Kidney (tissue), 14 donors: Measurements from ENCODE around the gene TRAP1. TPM values are rescaled to one million over a fixed set of nuclear protein-coding genes. Genes with fewer than 3 reads are reported as not detected.
"Not testable (repeated sequence)": the region's sequence is repeated elsewhere in the genome, so short reads cannot be mapped to it uniquely, and the experiment has no call there.

Experiments used
- DNase-seq, 5 donors: peaks; one replicate each; pipeline ENCODE4 v3.0.0-alpha.2; 2013 to 2020
- FAIRE-seq: peaks from 2 replicates; lab custom pipeline; 2012; peaks lifted over from hg19 to GRCh38; lab: Jason Lieb, UNC
- H3K27ac ChIP-seq, 2 donors: one replicate each; pipeline ENCODE4 v1.7.0; 2013; ENCODE audit warnings: low read depth in 2 of 2, low read length in 2 of 2, inconsistent platforms in 1 of 2
- H3K27me3 ChIP-seq: one replicate; pipeline ENCODE4 v1.7.1; 2013; ENCODE audit warnings: low read length, inconsistent platforms; ENCODE audit not compliant: control insufficient read depth, insufficient read depth
- H3K36me3 ChIP-seq, 3 donors: one replicate each; pipeline versions ENCODE4 v1.7.0 to v1.7.1; 2013; ENCODE audit warnings: low read length in 3 of 3, control low read depth in 1 of 3, inconsistent platforms in 1 of 3; ENCODE audit not compliant: insufficient read depth in 3 of 3, control insufficient read depth in 2 of 3
- H3K4me1 ChIP-seq, 3 donors: one replicate each; pipeline versions ENCODE4 v1.7.0 to v1.7.1; 2013; ENCODE audit warnings: low read length in 3 of 3, inconsistent platforms in 1 of 3, low read depth in 1 of 3; ENCODE audit not compliant: control insufficient read depth in 2 of 3, insufficient read depth in 2 of 3
- H3K4me3 ChIP-seq, 3 donors: one replicate each; pipeline versions ENCODE4 v1.7.0 to v1.8.1; 2013; ENCODE audit warnings: low read length in 3 of 3, control low read depth in 1 of 3, inconsistent platforms in 1 of 3
- H3K9ac ChIP-seq, 3 donors: one replicate each; pipeline versions ENCODE4 v1.7.0 to v1.7.1; 2013; ENCODE audit warnings: low read length in 3 of 3, control low read depth in 1 of 3, inconsistent platforms in 1 of 3
- H3K9me3 ChIP-seq, 3 donors: one replicate each; pipeline versions ENCODE4 v1.7.0 to v1.7.1; 2013; ENCODE audit warnings: low read length in 3 of 3, control low read depth in 1 of 3, inconsistent platforms in 1 of 3; ENCODE audit not compliant: control insufficient read depth in 2 of 3, insufficient read depth in 1 of 3
- intact Hi-C: fragments of 100-400 bp; cut with DNase I; formaldehyde crosslinking; loops from one replicate; pipeline ENCODE4 v1.11.1; 2022
- polyA plus RNA-seq: library from polyadenylated mRNA; stranded (reverse); fragments of 350-450 nt; fragmentation: Illumina TruSeq; extraction: RNeasy Lipid Tissue Mini Kit (QIAGEN cat#74804); gene quantifications from one replicate; pipeline ENCODE4 v1.2.3, GENCODE V29; 2014; ENCODE audit warnings: low read depth, low replicate concordance; ENCODE audit not compliant: insufficient read depth
- total RNA-seq: library from RNA; stranded (reverse); fragmentation: NEBNext Ultra II Directional; extraction: Animal tissue kit (Norgen Biotek cat#: 25700); gene quantifications from one replicate; pipeline ENCODE4 v1.2.1, GENCODE V29; 2021
- TF ChIP-seq, protein P1 (sequence below): IDR thresholded peaks from 3 replicates; pipeline ENCODE4 v1.5.1; 2012; ENCODE audit warnings: mild to moderate bottlenecking, moderate library complexity, borderline replicate concordance; ENCODE audit not compliant: insufficient read depth; ENCODE audit errors: extremely low read depth
- donor health status: control.
- donor health status: control.
- donor health status: control.
- donor health status: control.
- donor health status: control.
- donor health status: DM: yes; HTN: yes; CAD: no.
- donor health status: Normal renal cell carcinoma (clear cell type).

TRAP1 gene
- total and polyA plus RNA-seq, 2 donors from 2014 or later, result 86.3 to 88.8 TPM

GRCh38 chr16:3715430-3715829 lies 1.9 kb downstream of the TRAP1 start:
- Histone ChIP-seq H3K4me1 (peaks cover 0 to 7% (median 5%) of the 10 kb centered on the region in 3 donors), H3K9ac (no peak overlapping the region), H3K9me3 (no peaks in the 10 kb centered on the region), H3K36me3 (peaks cover 0 to 4% (median 0%) of the 10 kb centered on the region in 3 donors), H3K27me3 (no peaks in the 10 kb centered on the region), H3K4me3 (no peak overlapping the region), H3K27ac (no peak overlapping the region)
- FAIRE-seq (no peak), DNase-seq (no peak)
- intact Hi-C loops, result no loop called here
- TF ChIP-seq, protein P1, sequence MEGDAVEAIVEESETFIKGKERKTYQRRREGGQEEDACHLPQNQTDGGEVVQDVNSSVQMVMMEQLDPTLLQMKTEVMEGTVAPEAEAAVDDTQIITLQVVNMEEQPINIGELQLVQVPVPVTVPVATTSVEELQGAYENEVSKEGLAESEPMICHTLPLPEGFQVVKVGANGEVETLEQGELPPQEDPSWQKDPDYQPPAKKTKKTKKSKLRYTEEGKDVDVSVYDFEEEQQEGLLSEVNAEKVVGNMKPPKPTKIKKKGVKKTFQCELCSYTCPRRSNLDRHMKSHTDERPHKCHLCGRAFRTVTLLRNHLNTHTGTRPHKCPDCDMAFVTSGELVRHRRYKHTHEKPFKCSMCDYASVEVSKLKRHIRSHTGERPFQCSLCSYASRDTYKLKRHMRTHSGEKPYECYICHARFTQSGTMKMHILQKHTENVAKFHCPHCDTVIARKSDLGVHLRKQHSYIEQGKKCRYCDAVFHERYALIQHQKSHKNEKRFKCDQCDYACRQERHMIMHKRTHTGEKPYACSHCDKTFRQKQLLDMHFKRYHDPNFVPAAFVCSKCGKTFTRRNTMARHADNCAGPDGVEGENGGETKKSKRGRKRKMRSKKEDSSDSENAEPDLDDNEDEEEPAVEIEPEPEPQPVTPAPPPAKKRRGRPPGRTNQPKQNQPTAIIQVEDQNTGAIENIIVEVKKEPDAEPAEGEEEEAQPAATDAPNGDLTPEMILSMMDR, result no peak

DNA sequence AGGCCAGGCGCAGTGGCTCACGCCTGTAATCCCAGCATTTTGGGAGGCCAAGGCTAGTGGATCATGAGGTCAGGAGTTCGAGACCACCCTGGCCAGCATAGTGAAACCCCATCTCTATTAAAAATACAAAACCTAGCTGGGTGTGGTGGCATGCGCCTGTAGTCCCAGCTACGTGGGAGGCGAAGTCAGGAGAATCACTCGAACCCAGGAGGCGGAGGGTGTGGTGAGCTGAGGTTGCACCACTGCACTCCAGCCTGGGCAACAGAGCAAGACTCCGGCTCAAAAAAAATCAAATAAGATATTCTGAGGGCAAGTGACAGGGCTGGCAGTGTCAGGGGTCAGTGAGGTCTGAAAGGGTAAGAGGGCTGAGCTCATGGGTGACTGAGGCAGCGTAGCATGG lies 2.9 kb downstream of the TRAP1 start:
- DNase-seq, H3K9ac ChIP-seq, H3K9me3 ChIP-seq, H3K4me1 ChIP-seq, H3K27ac ChIP-seq, H3K27me3 ChIP-seq, intact Hi-C loops, H3K36me3 ChIP-seq, H3K4me3 ChIP-seq, FAIRE-seq: not testable (repeated sequence)

DNA sequence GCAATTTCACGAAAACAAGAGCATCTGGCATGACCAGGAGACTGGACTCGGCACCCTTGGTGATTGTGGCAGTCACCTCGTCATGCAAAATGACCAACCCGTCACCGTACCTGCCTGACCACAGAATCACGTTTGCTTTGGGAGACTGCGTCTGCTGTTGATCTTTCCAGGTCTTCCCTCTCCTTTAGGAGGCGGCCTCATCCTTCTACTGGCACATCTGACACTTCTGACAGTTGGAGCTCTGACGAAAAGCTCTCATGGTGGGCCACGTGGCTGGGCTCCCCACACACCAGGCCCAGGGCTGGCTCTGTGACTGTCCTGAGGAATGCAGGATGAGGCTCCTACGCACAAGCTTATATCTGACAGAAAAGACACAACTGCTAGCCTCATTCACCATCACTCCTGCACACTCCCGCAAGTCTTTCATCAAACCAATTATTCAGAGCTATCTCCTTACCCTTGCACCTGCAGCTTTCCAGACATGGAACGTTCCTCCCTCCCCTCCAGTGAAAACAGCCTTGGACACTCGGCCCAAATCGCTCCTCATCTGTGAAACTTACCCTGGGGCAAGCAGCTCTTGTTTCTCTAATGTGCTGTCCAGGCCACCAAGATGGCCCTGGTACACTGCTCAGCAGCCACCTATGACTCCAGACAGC lies 3.6 kb downstream of the TRAP1 start:
- H3K27me3 ChIP-seq, result no peaks in the 10 kb centered on the region
- intact Hi-C loops, result no loop called here
- TF ChIP-seq, protein P1, result no peak
- H3K4me3 ChIP-seq, result no peak overlapping the region
- no peak for FAIRE-seq
- no peaks in the 10 kb centered on the region for H3K9me3 ChIP-seq
- H3K4me1 ChIP-seq, result peaks cover 0 to 7% (median 5%) of the 10 kb centered on the region in 3 donors
- no peak overlapping the region for H3K27ac ChIP-seq
- H3K9ac ChIP-seq, result no peak overlapping the region
- DNase-seq, result no peak
- H3K36me3 ChIP-seq, result peaks cover 0 to 4% (median 0%) of the 10 kb centered on the region in 3 donors

DNA sequence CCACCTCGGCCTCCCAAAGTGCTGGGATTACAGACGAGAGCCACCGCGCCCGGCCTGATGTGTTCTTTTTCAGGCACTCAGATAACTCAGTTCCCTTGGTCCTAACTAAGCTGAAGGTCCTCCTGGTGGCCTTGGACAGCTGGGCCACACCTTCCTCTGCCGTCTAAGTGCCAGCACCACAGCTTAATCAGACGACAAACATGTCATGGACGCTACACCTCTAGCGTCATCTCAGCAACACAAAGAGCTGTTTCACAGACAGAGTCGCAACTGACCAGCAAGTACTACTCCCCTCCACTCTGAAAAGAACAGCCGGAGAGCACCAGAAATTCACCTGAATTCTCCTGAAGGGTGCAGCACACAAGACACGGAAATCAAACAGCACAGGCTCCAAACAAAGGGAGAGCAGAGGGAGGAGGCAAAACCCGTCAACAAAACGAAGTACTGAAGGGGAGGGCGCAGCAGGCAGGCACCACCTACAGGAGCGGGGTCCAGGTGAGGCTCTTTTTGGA lies 4.4 kb downstream of the TRAP1 start:
- no peak overlapping the region for H3K4me3 ChIP-seq
- intact Hi-C loops, result no loop called here
- peaks cover 0 to 3% (median 1%) of the 10 kb centered on the region in 3 donors for H3K4me1 ChIP-seq
- TF ChIP-seq, protein P1, result no peak
- no peaks in the 10 kb centered on the region for H3K27me3 ChIP-seq
- no peak overlapping the region for H3K27ac ChIP-seq
- DNase-seq, result no peak
- H3K36me3 ChIP-seq, result peaks cover 0 to 4% (median 0%) of the 10 kb centered on the region in 3 donors
- no peaks in the 10 kb centered on the region for H3K9me3 ChIP-seq
- FAIRE-seq, result no peak
- no peak overlapping the region for H3K9ac ChIP-seq
